Measurements from ENCODE around the gene ZNF700. TPM values are rescaled to one million over a fixed set of nuclear protein-coding genes. Genes with fewer than 3 reads are reported as not detected.
"Not testable (repeated sequence)": the region's sequence is repeated elsewhere in the genome, so short reads cannot be mapped to it uniquely, and the experiment has no call there.

ZNF700 gene
- total RNA-seq, 1 experiment from 2014 or later, result 9.3 TPM

- H4K20me1 ChIP-seq (ENCODE audit: insufficient read depth), result no peaks in the 10 kb centered on the region
- intact Hi-C loops (cut with micrococcal nuclease), result loop anchor here (1.0 to 5.0 kb wide), 6 partner anchors 66 to 432 kb away; partner anchors contain the start of genes ELOF1 and ZNF440
- H2AFZ ChIP-seq (ENCODE audit: low read depth, low read length, poor library complexity, severe bottlenecking), result no peak overlapping the region
- no peak overlapping the region; a peak in 1 of 4 replicates for H3K4me3 ChIP-seq (replicated peaks in 1 of 2; ENCODE audit: low read depth in 1 of 2, low read length in 2 of 2)
- no peak overlapping the region for H3K9ac ChIP-seq (ENCODE audit: low read length)
- DNase-seq (ENCODE audit: low read depth, low spot score) (no peak), ATAC-seq (no peak)
- H3K9me3 ChIP-seq (ENCODE audit: control insufficient read depth in 1 of 2, insufficient read depth in 1 of 2, low read depth in 1 of 2, low read length in 2 of 2), result no peaks in the 10 kb centered on the region
- H3K9me2 ChIP-seq (ENCODE audit: insufficient read depth), result no peaks in the 10 kb centered on the region
- ChIA-PET RAD21 (ENCODE audit: low non-redundant PET in 1 of 2, low total read pairs in 2 of 2, uncharacterized antibody in 2 of 2, unreplicated experiment in 2 of 2) (interaction anchor here (1.0 to 1.6 kb wide), 4 partner anchors 65 to 191 kb away, joined by 3 to 9 read pairs (median 6); no protein-coding TSS in a partner anchor), POLR2A (interaction anchor here (1.0 kb wide), 1 partner anchor 64 kb away, joined by 3 read pairs; the partner anchor contains the start of gene ZNF700), CTCF (interaction anchor here (0.7 to 1.1 kb wide), 5 partner anchors 65 to 329 kb away, joined by 3 to 22 read pairs (median 4); partner anchors contain the start of gene ZNF700)
- H3K27ac ChIP-seq (ENCODE audit: low read depth, low read length), result no peak overlapping the region
- H3K4me1 ChIP-seq (ENCODE audit: control insufficient read depth in 1 of 2, insufficient read depth in 2 of 2, low read length in 2 of 2), result peaks cover 0 to 10% of the 10 kb centered on the region in 2 experiments; a peak in 2 of 4 replicates
- H3K4me2 ChIP-seq (ENCODE audit: low read length), result no peak overlapping the region
- no peak for TF ChIP-seq ELF1 (IDR thresholded peaks at IDR 0.05; ENCODE audit: borderline replicate concordance, low read depth)
- no peak for TF ChIP-seq POLR2A (IDR thresholded peaks at IDR 0.05; ENCODE audit: borderline replicate concordance, extremely low read depth, insufficient read depth, insufficient read length)
- TF ChIP-seq ZNF274 (IDR thresholded peaks at IDR 0.05; ENCODE audit: low read depth, low read length), result no peak
- TF ChIP-seq POLR2AphosphoS5 (IDR thresholded peaks at IDR 0.05; ENCODE audit: low read depth, low read length), result no peak
- no peak for TF ChIP-seq RAD21 (IDR thresholded peaks at IDR 0.05; ENCODE audit: low read depth)
- TF ChIP-seq EZH2 (IDR thresholded peaks at IDR 0.05), result no peak
- TF ChIP-seq SP1 (IDR thresholded peaks at IDR 0.05; ENCODE audit: low read depth), result no peak
- no peak for TF ChIP-seq MAX (IDR thresholded peaks at IDR 0.05)
- TF ChIP-seq CBX3 (IDR thresholded peaks at IDR 0.05; ENCODE audit: low read depth), result no peak
- no peak for TF ChIP-seq EGR1 (IDR thresholded peaks at IDR 0.05; ENCODE audit: low read depth)
- no peak for TF ChIP-seq REST (IDR thresholded peaks at IDR 0.05; ENCODE audit: low read depth)
- TF ChIP-seq JUND (IDR thresholded peaks at IDR 0.05), result no peak
- no peak for TF ChIP-seq EZH2phosphoT487 (IDR thresholded peaks at IDR 0.05; ENCODE audit: borderline replicate concordance)
- TF ChIP-seq SIN3A (IDR thresholded peaks at IDR 0.05; ENCODE audit: low read depth), result no peak
- TF ChIP-seq SRF (IDR thresholded peaks at IDR 0.05; ENCODE audit: low read depth), result no peak
- no peak for TF ChIP-seq CEBPB (IDR thresholded peaks at IDR 0.05; ENCODE audit: low read depth)
- TF ChIP-seq ZFX (IDR thresholded peaks at IDR 0.05), result no peak
- no peak for TF ChIP-seq YY1 (IDR thresholded peaks at IDR 0.05; ENCODE audit: extremely low read depth, insufficient replicate concordance, low read depth, low read length)
- no peaks in the 10 kb centered on the region for H3K79me2 ChIP-seq (ENCODE audit: insufficient read depth, low read length)
- H3K36me3 ChIP-seq (ENCODE audit: control insufficient read depth in 1 of 2, insufficient read depth in 2 of 2, low read length in 2 of 2), result no peaks in the 10 kb centered on the region
- no TSS peak for BruUV-seq (replicated peaks)
- H3K27me3 ChIP-seq (ENCODE audit: insufficient read depth, low read length), result no peaks in the 10 kb centered on the region
Measured at GRCh38 chr19:11989112-11989456, 64.2 kb downstream of the ZNF700 start.

- H3K79me2 ChIP-seq (ENCODE audit: insufficient read depth, low read length); H3K4me3 ChIP-seq (replicated peaks in 1 of 2; ENCODE audit: low read depth in 1 of 2, low read length in 2 of 2); H3K36me3 ChIP-seq (ENCODE audit: control insufficient read depth in 1 of 2, insufficient read depth in 2 of 2, low read length in 2 of 2); H3K4me1 ChIP-seq (ENCODE audit: control insufficient read depth in 1 of 2, insufficient read depth in 2 of 2, low read length in 2 of 2); H3K9me3 ChIP-seq (ENCODE audit: control insufficient read depth in 1 of 2, insufficient read depth in 1 of 2, low read depth in 1 of 2, low read length in 2 of 2); POLR2A ChIA-PET; DNase-seq (ENCODE audit: low read depth, low spot score); H3K9ac ChIP-seq (ENCODE audit: low read length); BruUV-seq (replicated peaks); H3K27me3 ChIP-seq (ENCODE audit: insufficient read depth, low read length); intact Hi-C loops (cut with micrococcal nuclease); ATAC-seq; RAD21 ChIA-PET (ENCODE audit: low non-redundant PET in 1 of 2, low total read pairs in 2 of 2, uncharacterized antibody in 2 of 2, unreplicated experiment in 2 of 2); H3K27ac ChIP-seq (ENCODE audit: low read depth, low read length); H3K9me2 ChIP-seq (ENCODE audit: insufficient read depth); H2AFZ ChIP-seq (ENCODE audit: low read depth, low read length, poor library complexity, severe bottlenecking); H3K4me2 ChIP-seq (ENCODE audit: low read length); H4K20me1 ChIP-seq (ENCODE audit: insufficient read depth): not testable (repeated sequence)
- CTCF ChIA-PET, result interaction anchor here (0.7 kb wide), 1 partner anchor 109 kb away, joined by 3 read pairs; no protein-coding TSS in a partner anchor
Measured at GRCh38 chr19:11991921-11992320, 67.0 kb downstream of the ZNF700 start.
